Esophagus muscularis mucosa (tissue), 3 donors: ENCODE data around the gene LRP3.

Source experiments
- CTCF ChIP-seq, 3 experiments: fragments of 200-600 bp in 2 of 3; fragments of 450-650 bp in 1 of 3; sonication (generic) in 2 of 3; IDR thresholded peaks; one replicate each; pipeline ENCODE4 v1.5.1; 2017 to 2019; ENCODE audit warnings: antibody characterized with exemption in 3 of 3, mild to moderate bottlenecking in 2 of 3, moderate library complexity in 1 of 3
- POLR2AphosphoS5 ChIP-seq, 2 donors: sonication (generic); formaldehyde crosslinking; IDR thresholded peaks; one replicate each; pipeline ENCODE4 v1.6.1; 2017; ENCODE audit warnings: antibody characterized with exemption in 2 of 2

GRCh38 chr19:33171222-33171795 is 22.8 kb upstream of the LRP3 start:
- TF ChIP-seq CTCF (IDR thresholded peaks at IDR 0.05) (no peak), POLR2AphosphoS5 (IDR thresholded peaks at IDR 0.05) (no peak)
